Sigmoid colon (tissue), 7 donors: ENCODE measurements around the gene BSND. TPM values are rescaled to one million over a fixed set of nuclear protein-coding genes. Genes with fewer than 3 reads are reported as not detected.

Experiments
- DNase-seq: peaks from one replicate; pipeline ENCODE4 v3.0.0-alpha.2; 2019
- H3K27ac ChIP-seq, 4 donors: fragments of 200-600 bp; sonication (generic); one replicate each; pipeline ENCODE4 v1.5.1; 2016 to 2019; ENCODE audit warnings: mild to moderate bottlenecking in 1 of 4
- H3K27me3 ChIP-seq, 3 donors: fragments of 200-600 bp; sonication (generic); one replicate each; pipeline ENCODE4 v1.5.1; 2019; ENCODE audit warnings: mild to moderate bottlenecking in 1 of 3
- H3K36me3 ChIP-seq, 4 donors: fragments of 200-600 bp; sonication (generic); one replicate each; pipeline ENCODE4 v1.5.1; 2016 to 2019
- H3K4me1 ChIP-seq, 4 donors: fragments of 200-600 bp; sonication (generic); one replicate each; pipeline ENCODE4 v1.5.1; 2017 to 2019
- H3K4me3 ChIP-seq, 4 donors: fragments of 200-600 bp; sonication (generic); one replicate each; pipeline ENCODE4 v1.5.1; 2017 to 2019; ENCODE audit warnings: mild to moderate bottlenecking in 2 of 4, moderate library complexity in 1 of 4
- H3K9me3 ChIP-seq, 4 donors: fragments of 200-600 bp in 3 of 4; sonication (generic) in 3 of 4; one replicate each; pipeline versions ENCODE4 v1.5.1 to v1.6.1; 2013 to 2019
- CTCF ChIP-seq, 4 experiments: fragments of 450-650 bp in 3 of 4; fragments of 200-600 bp in 1 of 4; IDR thresholded peaks; one replicate each; pipeline ENCODE4 v1.5.1; 2016 to 2019; ENCODE audit warnings: antibody characterized with exemption in 4 of 4, mild to moderate bottlenecking in 3 of 4, moderate library complexity in 2 of 4
- EP300 ChIP-seq, 4 donors: sonication (generic); formaldehyde crosslinking; IDR thresholded peaks; one replicate each; pipeline ENCODE4 v1.6.1; 2017; ENCODE audit warnings: antibody characterized with exemption in 4 of 4
- POLR2A ChIP-seq, 2 donors: fragments of 450-650 bp; IDR thresholded peaks; one replicate each; pipeline ENCODE4 v1.6.1; 2016; ENCODE audit warnings: antibody characterized with exemption in 2 of 2, mild to moderate bottlenecking in 2 of 2, moderate library complexity in 2 of 2
- POLR2AphosphoS5 ChIP-seq, 4 donors: sonication (generic); formaldehyde crosslinking; IDR thresholded peaks; one replicate each; pipeline ENCODE4 v1.6.1; 2017; ENCODE audit warnings: antibody characterized with exemption in 4 of 4
- WGBS, 2 donors: extraction: QIAGEN DNeasy Blood & Tissue Kit; methylation state at CpG; one replicate each; pipeline ENCODE4 v1.1.7; 2013; 5-methylcytosine and 5-hydroxymethylcytosine counted together
- intact Hi-C: fragments of 100-400 bp; cut with DNase I; formaldehyde crosslinking; loops from one replicate; pipeline ENCODE4 v1.15.1; 2023
- polyA plus RNA-seq, 3 donors: library from polyadenylated mRNA; stranded (reverse); fragments of 200-250 nt; gene quantifications; one replicate each; pipeline ENCODE4 v1.2.3, GENCODE V29; 2013
- total RNA-seq, 4 donors: library from RNA; depleted of rRNA; stranded (reverse); fragments of >200 nt; gene quantifications; one replicate each; pipeline ENCODE4 v1.1.0, GENCODE V29; 2016
- donor health status: healthy with polysubstance abuse.
- donor health status: Bipolar disorder and iron deficiency.
- donor health status: healthy.

The BSND gene
- total and polyA plus RNA-seq, 7 donors: not detected

- DNase-seq: no peak
- Histone ChIP-seq H3K9me3 (no peaks in the 10 kb centered on the region), H3K27ac (no peak overlapping the region), H3K4me3 (no peak overlapping the region), H3K27me3 (peaks cover 0 to 61% (median 32%) of the 10 kb centered on the region in 3 donors), H3K4me1 (peaks cover 0 to 15% (median 11%) of the 10 kb centered on the region in 4 donors), H3K36me3 (no peaks in the 10 kb centered on the region)
- intact Hi-C loops: no loop called here
- WGBS, 2 donors: 78 to 89% methylated on average over 3 of the region's 3 CpGs
- TF ChIP-seq EP300 (IDR thresholded peaks at IDR 0.05) (no peak), CTCF (IDR thresholded peaks at IDR 0.05) (no peak), POLR2AphosphoS5 (IDR thresholded peaks at IDR 0.05) (no peak)
These were observed 39.8 kb downstream of the BSND start for GRCh38 chr1:55038552-55038838.

GRCh38 chr1:55038974-55039341 lies 40.2 kb downstream of the BSND start:
- Histone ChIP-seq H3K27ac (no peak overlapping the region), H3K4me1 (peaks cover 0 to 15% (median 11%) of the 10 kb centered on the region in 4 donors), H3K9me3 (no peaks in the 10 kb centered on the region), H3K4me3 (no peak overlapping the region), H3K36me3 (no peaks in the 10 kb centered on the region), H3K27me3 (peaks cover 0 to 58% (median 32%) of the 10 kb centered on the region in 3 donors)
- no peak for DNase-seq
- no peak for TF ChIP-seq CTCF (IDR thresholded peaks at IDR 0.05)
- TF ChIP-seq EP300 (IDR thresholded peaks at IDR 0.05): no peak
- no peak for TF ChIP-seq POLR2A (IDR thresholded peaks at IDR 0.05)
- TF ChIP-seq POLR2AphosphoS5 (IDR thresholded peaks at IDR 0.05): no peak
- intact Hi-C loops: no loop called here
- WGBS, 2 donors: 35 to 40% methylated on average over 9 of the region's 9 CpGs

GRCh38 chr1:55039342-55040082 lies 40.8 kb downstream of the BSND start, which contains the start of gene PCSK9:
Gene PCSK9, plus strand, starts transcription at chr1:55039548. Its CDS starts 290 bp downstream, at chr1:55039838.
- Histone ChIP-seq H3K4me3 (peak within 1 kb of the TSS in 1 of 4 donors; percentile 6), H3K27ac (no peak within 1 kb of the TSS), H3K36me3 (no peaks in the 10 kb centered on the region), H3K27me3 (peaks cover 0 to 52% (median 32%) of the 10 kb centered on the region in 3 donors), H3K4me1 (peaks cover 0 to 15% (median 11%) of the 10 kb centered on the region in 4 donors), H3K9me3 (no peaks in the 10 kb centered on the region)
- no peak for TF ChIP-seq POLR2A (IDR thresholded peaks at IDR 0.05)
- TF ChIP-seq EP300 (IDR thresholded peaks at IDR 0.05): no peak
- no peak for DNase-seq
- intact Hi-C loops: no loop called here
- 1 to 4% methylated on average over 67 of the region's 67 CpGs for WGBS, 2 donors

- no peak for TF ChIP-seq CTCF (IDR thresholded peaks at IDR 0.05)
- TF ChIP-seq POLR2AphosphoS5 (IDR thresholded peaks at IDR 0.05): no peak
- TF ChIP-seq POLR2A (IDR thresholded peaks at IDR 0.05): no peak
- no peak for TF ChIP-seq EP300 (IDR thresholded peaks at IDR 0.05)
- Histone ChIP-seq H3K4me1 (peaks cover 0 to 15% (median 11%) of the 10 kb centered on the region in 4 donors), H3K9me3 (no peaks in the 10 kb centered on the region), H3K36me3 (no peaks in the 10 kb centered on the region), H3K27ac (no peak overlapping the region), H3K4me3 (peak overlapping the region in 1 of 4 donors; percentile 6), H3K27me3 (peaks cover 0 to 49% (median 27%) of the 10 kb centered on the region in 3 donors)
- DNase-seq: no peak
- 5 to 21% methylated on average over 49 of the region's 49 CpGs for WGBS, 2 donors
- intact Hi-C loops: no loop called here
These were observed 41.6 kb downstream of the BSND start for GRCh38 chr1:55040083-55040932.

GRCh38 chr1:55040933-55041494 lies 42.3 kb downstream of the BSND start:
- no peak for TF ChIP-seq EP300 (IDR thresholded peaks at IDR 0.05)
- 38 to 63% methylated on average over 5 of the region's 5 CpGs for WGBS, 2 donors
- H3K27ac ChIP-seq: no peak overlapping the region
- peaks cover 0 to 15% (median 10%) of the 10 kb centered on the region in 4 donors for H3K4me1 ChIP-seq
- H3K36me3 ChIP-seq: no peaks in the 10 kb centered on the region
- H3K9me3 ChIP-seq: no peaks in the 10 kb centered on the region
- intact Hi-C loops: no loop called here
- DNase-seq: no peak
- peaks cover 0 to 42% (median 27%) of the 10 kb centered on the region in 3 donors for H3K27me3 ChIP-seq
- H3K4me3 ChIP-seq: no peak overlapping the region
